Naive thymus-derived CD8-positive, alpha-beta T cell (primary cell): Measurements from ENCODE around the gene KCNA10. TPM values are rescaled to one million over a fixed set of nuclear protein-coding genes. Genes with fewer than 3 reads are reported as not detected.
A peak's percentile ranks its signal among the peaks of the same experiment; 100 is the strongest.

Experiments used
- ATAC-seq, 2 donors: fragments of 150-1000 bp; cut with Tn5 transposase in 1 of 2; sonication (Bioruptor Pico), chemical (Tn5 transposase) in 1 of 2; 1 replicate in 1 of 2; 2 replicates in 1 of 2; pipeline ENCODE4 v1.10.0; 2021; ENCODE audit warnings: mild to moderate bottlenecking in 2 of 2, moderate library complexity in 2 of 2
- POLR2A ChIA-PET: fragments of 350-600 bp; sonication (Branson Sonifier 250); formaldehyde crosslinking; loops from one replicate; lab custom pipeline; 2021; ENCODE audit warnings: antibody characterized with exemption; lab: Charles Lee
- DNase-seq, 10 donors: peaks; one replicate each; pipeline versions ENCODE4 v3.0.0 to v3.0.0-alpha.2; 2020 to 2022
- H3K27ac Mint-ChIP-seq, 10 donors: one replicate each; pipeline ENCODE4 v1.8.0; 2020 to 2022; ENCODE audit warnings: mild to moderate bottlenecking in 10 of 10, mixed read lengths in 10 of 10, moderate library complexity in 4 of 10, inconsistent platforms in 1 of 10
- H3K27me3 Mint-ChIP-seq, 5 donors: one replicate each; pipeline ENCODE4 v1.8.0; 2021 to 2022; ENCODE audit warnings: mixed read lengths in 5 of 5
- H3K36me3 Mint-ChIP-seq, 3 donors: one replicate each; pipeline ENCODE4 v1.8.0; 2020 to 2022; ENCODE audit warnings: mixed read lengths in 3 of 3, mild to moderate bottlenecking in 2 of 3, inconsistent platforms in 1 of 3
- H3K4me1 Mint-ChIP-seq, 4 donors: one replicate each; pipeline ENCODE4 v1.8.0; 2021 to 2022; ENCODE audit warnings: mixed read lengths in 4 of 4
- H3K4me3 Mint-ChIP-seq, 10 donors: one replicate each; pipeline ENCODE4 v1.8.0; 2020 to 2022; ENCODE audit warnings: mild to moderate bottlenecking in 10 of 10, mixed read lengths in 10 of 10, moderate library complexity in 6 of 10, inconsistent platforms in 1 of 10
- H3K9me3 Mint-ChIP-seq, 9 donors: one replicate each; pipeline ENCODE4 v1.8.0; 2020 to 2022; ENCODE audit warnings: mixed read lengths in 9 of 9, mild to moderate bottlenecking in 3 of 9, inconsistent platforms in 1 of 9, moderate library complexity in 1 of 9
- polyA plus RNA-seq, 3 donors: library from polyadenylated mRNA; unstranded; fragments of 300-500 nt; fragmentation: Illumina TruSeq; gene quantifications; one replicate each; pipeline ENCODE4 v1.2.3, GENCODE V29; 2021
- total RNA-seq, 8 experiments: library from RNA in 2 of 8; stranded (reverse) in 2 of 8; gene quantifications; one replicate each; pipeline ENCODE4 v1.2.3 and lab custom pipeline; 2021 to 2026

KCNA10 gene
- total and polyA plus RNA-seq, 5 experiments from 2014 or later = not detected

- POLR2A ChIA-PET = no interaction called here
- no peak overlapping the region for H3K27ac Mint-ChIP-seq
- H3K27me3 Mint-ChIP-seq = peaks cover 0 to 20% (median 2%) of the 10 kb centered on the region in 5 donors
- peaks cover 0 to 6% (median 3%) of the 10 kb centered on the region in 4 donors for H3K4me1 Mint-ChIP-seq
- H3K4me3 Mint-ChIP-seq = no peak overlapping the region
- ATAC-seq = no peak
- no peaks in the 10 kb centered on the region for H3K36me3 Mint-ChIP-seq
- no peak for DNase-seq
- H3K9me3 Mint-ChIP-seq = no peaks in the 10 kb centered on the region
Measured at GRCh38 chr1:110478886-110479285, 40.1 kb downstream of the KCNA10 start.

DNA sequence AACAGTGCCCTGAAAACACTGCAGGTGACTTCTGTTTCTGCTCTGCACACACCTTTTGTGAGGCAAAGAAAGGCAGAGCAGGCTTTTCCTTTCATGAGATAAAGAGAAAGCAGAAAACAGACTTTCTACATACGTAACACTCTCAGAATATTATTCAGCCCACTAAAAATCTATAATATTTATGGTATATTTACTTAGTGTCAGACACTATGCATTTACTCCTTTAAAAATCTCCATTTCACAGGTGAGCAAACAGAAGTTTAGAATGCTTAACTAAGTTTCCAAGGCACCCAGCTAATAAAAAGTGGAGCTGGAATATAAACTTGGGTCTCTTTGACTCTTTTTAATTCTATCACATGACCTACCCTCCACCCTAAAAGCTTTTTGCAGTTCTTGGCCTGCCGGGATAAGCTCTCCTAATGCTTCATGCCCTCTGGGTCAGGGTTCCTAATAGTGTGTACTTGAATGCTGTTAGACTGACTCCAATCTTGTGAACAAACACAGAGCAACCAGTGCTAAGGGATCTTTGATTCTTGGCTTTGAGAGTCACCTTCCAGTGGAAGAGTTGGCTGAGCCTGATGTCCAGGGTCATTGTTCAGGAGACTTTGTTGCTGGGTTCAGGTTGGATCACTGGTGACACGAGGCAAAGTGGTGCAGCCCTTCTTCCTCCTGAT lies 40.9 kb downstream of the KCNA10 start:
- no peak for DNase-seq
- H3K27ac Mint-ChIP-seq = peak overlapping the region in 1 of 10 donors; percentile 23
- H3K4me3 Mint-ChIP-seq = no peak overlapping the region
- no peak for ATAC-seq
- no peaks in the 10 kb centered on the region for H3K9me3 Mint-ChIP-seq
- POLR2A ChIA-PET = no interaction called here
- H3K27me3 Mint-ChIP-seq = peaks cover 0 to 13% (median 6%) of the 10 kb centered on the region in 5 donors
- no peaks in the 10 kb centered on the region for H3K36me3 Mint-ChIP-seq
- H3K4me1 Mint-ChIP-seq = peaks cover 0 to 1% (median 0%) of the 10 kb centered on the region in 4 donors

DNA sequence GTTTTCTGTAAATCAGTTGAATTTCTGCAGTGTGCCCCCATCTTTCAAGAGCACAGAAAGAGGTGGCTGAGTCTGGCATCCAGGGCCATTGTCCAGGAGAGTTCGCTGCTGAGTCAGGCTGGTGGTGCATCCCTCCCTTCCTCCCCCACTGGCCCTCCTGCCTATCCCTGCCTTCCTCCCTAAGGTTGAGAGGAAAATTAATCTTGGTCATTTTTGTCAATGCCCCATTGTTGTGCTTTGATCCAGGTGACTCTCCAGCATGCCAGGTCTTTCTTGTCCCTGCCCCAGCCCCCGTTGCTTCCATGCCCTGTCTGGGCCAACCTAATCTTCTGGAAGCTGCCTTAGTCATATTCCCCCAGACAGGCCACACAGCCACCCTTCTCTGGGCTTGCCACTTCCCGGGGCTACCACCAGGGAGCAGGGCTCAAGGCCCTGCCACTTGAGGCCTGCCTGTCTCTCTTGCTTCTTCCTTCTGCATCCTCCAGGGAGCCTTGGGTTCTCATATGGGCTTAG lies 41.5 kb downstream of the KCNA10 start:
- H3K4me1 Mint-ChIP-seq = no peaks in the 10 kb centered on the region
- H3K36me3 Mint-ChIP-seq = no peaks in the 10 kb centered on the region
- POLR2A ChIA-PET = no interaction called here
- ATAC-seq = no peak
- H3K27ac Mint-ChIP-seq = no peak overlapping the region
- no peak for DNase-seq
- no peaks in the 10 kb centered on the region for H3K9me3 Mint-ChIP-seq
- H3K4me3 Mint-ChIP-seq = no peak overlapping the region
- H3K27me3 Mint-ChIP-seq = peaks cover 0 to 10% (median 6%) of the 10 kb centered on the region in 5 donors

DNA sequence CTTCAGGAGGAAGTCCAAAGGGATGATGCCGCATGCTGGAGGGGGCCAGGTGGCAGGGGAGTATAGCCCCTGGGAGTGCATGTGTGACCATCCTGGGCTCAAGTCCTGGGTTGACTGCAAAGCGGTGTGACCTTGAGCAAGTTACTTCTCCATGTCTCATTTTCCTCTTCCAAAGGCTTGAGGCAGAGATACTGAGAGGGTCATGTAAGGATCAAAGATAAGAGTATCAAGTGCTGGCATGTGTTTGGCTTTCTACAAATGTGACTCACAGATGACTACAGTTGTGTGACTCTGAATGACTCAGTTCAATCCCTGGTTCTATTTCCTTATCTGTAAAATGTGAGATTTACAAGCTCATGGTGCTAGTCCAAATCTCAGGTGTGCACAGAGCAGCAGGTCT lies 41.9 kb downstream of the KCNA10 start:
- no peak for ATAC-seq
- H3K27ac Mint-ChIP-seq = no peak overlapping the region
- no peaks in the 10 kb centered on the region for H3K9me3 Mint-ChIP-seq
- no peak for DNase-seq
- no peaks in the 10 kb centered on the region for H3K4me1 Mint-ChIP-seq
- POLR2A ChIA-PET = no interaction called here
- H3K27me3 Mint-ChIP-seq = peaks cover 0 to 10% (median 7%) of the 10 kb centered on the region in 5 donors
- no peaks in the 10 kb centered on the region for H3K36me3 Mint-ChIP-seq
- no peak overlapping the region for H3K4me3 Mint-ChIP-seq

DNA sequence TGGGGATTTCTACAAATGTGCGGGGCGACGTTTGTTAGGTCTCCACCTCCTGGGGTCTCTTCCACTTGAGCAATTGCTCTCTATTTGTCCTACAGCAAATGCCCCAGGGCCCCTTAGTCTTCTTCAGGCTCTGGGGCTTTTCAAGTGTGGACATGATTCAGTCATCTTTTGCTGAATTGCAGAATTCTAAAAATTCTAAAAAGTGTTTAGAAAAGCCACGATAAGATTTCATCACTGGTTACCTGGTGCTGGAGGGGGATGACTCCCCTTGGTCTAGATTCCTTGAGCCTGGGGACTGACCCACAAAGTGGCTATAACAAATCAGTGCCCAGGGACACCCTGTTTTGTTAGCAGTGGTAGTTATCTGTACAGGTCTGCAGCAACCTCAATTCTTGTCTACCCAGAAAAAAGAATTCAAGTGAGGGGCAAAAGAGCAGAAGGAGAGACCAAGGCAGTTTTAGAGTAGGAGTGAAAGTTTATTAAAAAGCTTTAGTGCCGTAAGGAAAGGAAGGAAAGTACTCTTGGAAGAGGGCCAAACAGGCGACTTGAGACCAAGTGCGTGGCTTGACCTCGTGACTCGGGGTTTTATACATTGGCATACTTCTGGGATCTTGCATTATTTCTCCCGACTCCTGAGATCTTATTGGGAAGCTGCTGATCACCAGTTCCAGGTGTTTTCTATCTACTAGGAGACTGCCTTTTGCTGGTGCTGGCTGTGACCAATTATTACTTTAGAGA lies 42.8 kb downstream of the KCNA10 start:
- Mint-ChIP-seq H3K27me3 (peaks cover 2 to 13% (median 7%) of the 10 kb centered on the region in 5 donors), H3K9me3 (no peaks in the 10 kb centered on the region), H3K36me3 (no peaks in the 10 kb centered on the region), H3K27ac (no peak overlapping the region), H3K4me3 (no peak overlapping the region), H3K4me1 (no peaks in the 10 kb centered on the region)
- POLR2A ChIA-PET = no interaction called here
- DNase-seq (no peak), ATAC-seq (no peak)

GRCh38 chr1:110475362-110476027 lies 43.5 kb downstream of the KCNA10 start:
- Mint-ChIP-seq H3K9me3 (no peaks in the 10 kb centered on the region), H3K4me1 (no peaks in the 10 kb centered on the region), H3K27ac (no peak overlapping the region), H3K4me3 (no peak overlapping the region), H3K27me3 (peaks cover 2 to 13% (median 8%) of the 10 kb centered on the region in 5 donors), H3K36me3 (no peaks in the 10 kb centered on the region)
- POLR2A ChIA-PET = no interaction called here
- ATAC-seq = no peak
- DNase-seq = no peak

DNA sequence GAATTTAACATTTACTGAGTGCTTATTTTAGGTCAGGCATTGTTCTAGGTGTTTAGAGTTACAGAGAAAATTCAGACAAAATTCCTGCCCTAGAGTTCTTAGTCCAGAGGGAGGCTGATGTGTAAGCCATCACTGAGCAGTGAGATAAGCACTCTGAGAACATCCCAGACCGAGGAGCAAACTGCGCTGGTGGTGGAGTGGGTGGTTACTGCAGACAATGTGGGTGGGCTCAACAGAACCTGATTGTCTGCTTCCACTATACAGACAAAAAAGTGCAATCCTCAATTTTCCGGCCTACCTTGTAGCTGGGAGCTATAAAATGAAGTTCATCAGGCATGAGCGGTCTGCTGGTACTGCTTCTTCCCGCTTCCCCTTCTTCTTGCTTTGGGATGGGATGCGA lies 44.5 kb downstream of the KCNA10 start:
- Mint-ChIP-seq H3K4me1 (no peaks in the 10 kb centered on the region), H3K27ac (no peak overlapping the region), H3K9me3 (no peaks in the 10 kb centered on the region), H3K27me3 (peaks cover 4 to 10% (median 8%) of the 10 kb centered on the region in 5 donors), H3K36me3 (no peaks in the 10 kb centered on the region), H3K4me3 (no peak overlapping the region)
- DNase-seq (no peak), ATAC-seq (no peak)
- POLR2A ChIA-PET = no interaction called here

GRCh38 chr1:110472546-110472945 lies 46.4 kb downstream of the KCNA10 start:
- H3K27ac Mint-ChIP-seq = no peak overlapping the region
- H3K9me3 Mint-ChIP-seq = no peaks in the 10 kb centered on the region
- H3K4me3 Mint-ChIP-seq = no peak overlapping the region
- no peaks in the 10 kb centered on the region for H3K4me1 Mint-ChIP-seq
- no peak for DNase-seq
- ATAC-seq = no peak
- H3K27me3 Mint-ChIP-seq = peaks cover 4 to 10% (median 8%) of the 10 kb centered on the region in 5 donors
- no peaks in the 10 kb centered on the region for H3K36me3 Mint-ChIP-seq
- POLR2A ChIA-PET = no interaction called here

DNA sequence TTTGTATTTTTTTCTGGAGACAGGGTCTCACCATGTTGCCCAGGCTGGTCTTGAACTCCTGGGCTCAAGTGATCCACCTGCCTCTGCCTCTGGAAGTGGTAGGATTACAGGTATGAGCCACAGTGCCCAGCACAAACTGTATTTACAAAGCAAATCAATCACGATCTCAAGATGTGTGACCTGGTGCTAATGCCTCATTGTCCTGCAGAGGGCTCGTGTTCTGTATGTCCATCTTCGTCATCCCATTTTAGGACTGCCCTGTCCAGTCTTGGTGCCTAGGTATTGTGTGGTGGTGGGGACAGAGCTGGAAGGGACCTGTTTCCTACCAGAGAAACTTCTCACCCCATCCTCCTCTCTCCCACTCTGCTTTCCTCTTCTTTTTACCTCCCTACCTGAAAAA lies 47.8 kb downstream of the KCNA10 start:
- Mint-ChIP-seq H3K4me3 (no peak overlapping the region), H3K27ac (no peak overlapping the region), H3K36me3 (no peaks in the 10 kb centered on the region), H3K9me3 (no peaks in the 10 kb centered on the region), H3K4me1 (no peaks in the 10 kb centered on the region), H3K27me3 (peaks cover 2 to 10% (median 4%) of the 10 kb centered on the region in 5 donors)
- no peak for DNase-seq
- POLR2A ChIA-PET = no interaction called here
- no peak for ATAC-seq

Other genes with a start within 250 kb of the KCNA10 start
- 10 to 100 TPM; 43.1 to 44.0 TPM for gene RBM15, start 179.8 kb downstream of the KCNA10 start, total RNA-seq
- gene RBM15, start 179.8 kb downstream of the KCNA10 start, polyA plus RNA-seq = 10 to 100 TPM in 1 of 3 donors, 1 to 10 TPM in 2; 6.6 to 11.0 (median 8.2) TPM
- under 1 TPM; 0.55 to 0.88 TPM for gene SLC16A4, start 128.1 kb downstream of the KCNA10 start, total RNA-seq
- under 1 TPM; 0.15 to 0.61 (median 0.59) TPM for gene SLC16A4, start 128.1 kb downstream of the KCNA10 start, polyA plus RNA-seq
- gene LAMTOR5, start 111.5 kb downstream of the KCNA10 start, total RNA-seq = 10 to 100 TPM; 72.0 to 76.0 TPM
- gene LAMTOR5, start 111.5 kb downstream of the KCNA10 start, polyA plus RNA-seq = 100 to 1,000 TPM; 192 to 262 (median 247) TPM
- gene PROK1, start 68.0 kb downstream of the KCNA10 start, total RNA-seq = not detected
- gene PROK1, start 68.0 kb downstream of the KCNA10 start, polyA plus RNA-seq = not detected
- under 1 TPM; 0.22 to 0.23 TPM for gene KCNA2, start 87.2 kb upstream of the KCNA10 start, total RNA-seq
- not detected for gene KCNA2, start 87.2 kb upstream of the KCNA10 start, polyA plus RNA-seq
- gene KCNA3, start 155.8 kb upstream of the KCNA10 start, total RNA-seq = 10 to 100 TPM; 74.7 to 78.7 TPM
- gene KCNA3, start 155.8 kb upstream of the KCNA10 start, polyA plus RNA-seq = 10 to 100 TPM; 55.6 to 67.9 (median 66.4) TPM